NCI-H187 treated with DMSO at 0.1 percent for 48 hours (cell line): ENCODE results near the gene HFE.
"Not testable (repeated sequence)": the region's sequence is repeated elsewhere in the genome, so short reads cannot be mapped to it uniquely, and the experiment has no call there.

ENCODE experiments used
- DNase-seq: peaks from one replicate; lab custom pipeline; 2025; lab: John Stamatoyannopoulos, UW

Gene HFE

DNA sequence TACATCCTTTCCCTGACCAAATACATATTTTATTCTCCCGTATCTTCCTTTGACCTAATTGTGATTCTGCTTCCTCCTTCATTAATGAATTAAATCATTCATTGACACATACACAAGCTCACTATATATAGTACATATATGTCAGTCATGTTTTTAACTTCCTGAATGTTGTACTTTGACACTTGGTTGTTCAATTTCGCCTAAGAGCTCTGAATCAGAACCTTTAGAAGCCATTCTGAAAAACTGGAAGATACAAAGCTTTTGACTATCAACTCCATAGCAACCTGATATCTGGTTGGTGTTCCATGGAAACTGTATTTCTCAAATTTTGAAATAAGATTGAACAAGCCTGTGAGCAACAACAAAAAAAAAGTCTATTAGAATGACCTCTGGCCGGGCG, 27.3 kb upstream of the HFE start:
- DNase-seq: no peak

DNA sequence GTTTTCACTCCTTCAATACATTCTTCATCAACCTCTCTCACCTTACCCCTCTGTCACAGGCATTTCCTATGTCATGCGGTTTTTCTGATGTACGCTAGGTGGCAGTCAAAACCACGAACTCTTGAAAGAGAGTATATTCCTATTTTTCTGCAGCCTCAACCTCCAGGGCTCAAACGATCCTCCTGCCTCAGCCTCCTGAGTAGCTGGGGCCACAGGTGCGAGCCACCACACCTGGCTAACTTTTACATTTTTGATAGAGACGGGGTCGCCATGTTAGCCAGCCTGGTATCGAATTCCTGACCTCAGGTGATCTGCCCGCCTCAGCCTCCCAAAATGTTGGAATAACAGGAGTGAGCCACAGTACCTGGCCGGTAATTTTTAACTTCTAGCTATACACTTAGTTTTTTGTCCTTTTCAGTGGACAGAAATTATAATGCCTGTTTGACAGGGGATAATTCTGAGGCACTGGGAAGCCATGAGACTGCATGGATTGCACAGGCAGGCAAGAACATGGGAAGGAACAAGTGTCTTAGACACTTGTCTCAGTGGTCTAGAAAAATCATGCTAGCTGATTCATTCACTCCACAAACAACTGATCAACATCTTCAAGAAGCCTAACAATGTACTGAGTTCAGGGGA, 22.5 kb upstream of the HFE start:
- DNase-seq: no peak

DNA sequence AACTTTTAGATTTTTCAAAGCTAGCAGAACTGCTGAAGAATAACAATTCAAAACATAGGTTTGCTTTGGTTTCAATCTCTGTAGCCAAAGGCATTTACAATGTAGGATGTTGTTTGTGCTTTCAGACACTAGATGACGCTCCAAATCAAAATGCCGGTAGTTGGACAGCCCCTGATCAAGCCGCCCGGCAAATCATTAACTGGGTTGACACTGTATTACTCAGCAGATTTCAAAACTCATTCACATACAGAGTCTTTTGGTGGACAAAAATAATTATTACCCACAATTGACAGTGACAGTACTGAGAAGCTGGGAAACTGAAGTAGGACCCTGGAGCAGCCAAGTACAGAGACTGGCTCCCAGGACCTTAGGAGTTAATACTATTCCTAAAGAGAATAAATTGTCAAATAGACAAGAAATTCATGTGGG, 21.3 kb upstream of the HFE start:
- no peak for DNase-seq

DNA sequence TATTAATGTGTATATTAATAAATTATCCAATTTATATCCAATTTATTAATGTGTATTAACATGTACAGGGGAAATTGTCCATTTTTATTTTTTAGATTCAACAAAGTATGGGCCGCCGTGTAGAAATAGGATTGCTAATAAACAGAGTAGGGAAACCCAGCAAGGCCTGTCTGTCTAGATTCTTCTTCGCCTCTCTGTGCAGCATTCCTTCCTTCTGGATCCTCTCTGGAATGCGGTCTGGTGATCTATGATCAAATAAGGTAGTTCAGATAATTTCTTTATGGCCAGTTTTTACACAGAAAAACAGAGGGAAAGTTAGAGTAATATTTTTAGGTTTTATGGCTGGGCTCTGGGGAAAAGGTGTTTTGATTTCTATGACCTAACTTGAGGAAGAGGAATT, 19.9 kb upstream of the HFE start:
- DNase-seq: no peak

DNA sequence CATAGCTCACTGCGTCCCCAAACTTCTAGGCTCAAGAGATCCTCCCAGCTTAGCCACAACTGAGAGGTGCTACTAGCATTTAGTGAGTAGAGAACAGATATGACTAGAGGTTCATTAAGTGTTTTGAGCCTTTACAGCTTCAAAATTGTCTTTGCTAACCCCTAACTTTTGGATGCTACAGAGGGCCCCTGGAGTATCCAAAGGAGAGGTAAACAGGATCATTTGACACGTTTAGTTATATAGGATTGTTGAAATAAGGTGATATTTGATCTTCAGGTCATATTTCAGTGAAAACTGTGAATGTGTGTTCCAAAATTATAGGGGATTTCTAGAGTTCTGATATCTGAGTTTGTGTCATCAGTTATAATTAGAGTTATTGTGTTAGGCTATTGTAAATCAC, 19.2 kb upstream of the HFE start:
- no peak for DNase-seq

GRCh38 chr6:26071135-26071534, 16.1 kb upstream of the HFE start:
- DNase-seq: no peak

- DNase-seq: no peak
These were observed 12.0 kb upstream of the HFE start for GRCh38 chr6:26075063-26075717.

GRCh38 chr6:26078066-26078465, 9.2 kb upstream of the HFE start:
- not testable (repeated sequence) for DNase-seq

DNA sequence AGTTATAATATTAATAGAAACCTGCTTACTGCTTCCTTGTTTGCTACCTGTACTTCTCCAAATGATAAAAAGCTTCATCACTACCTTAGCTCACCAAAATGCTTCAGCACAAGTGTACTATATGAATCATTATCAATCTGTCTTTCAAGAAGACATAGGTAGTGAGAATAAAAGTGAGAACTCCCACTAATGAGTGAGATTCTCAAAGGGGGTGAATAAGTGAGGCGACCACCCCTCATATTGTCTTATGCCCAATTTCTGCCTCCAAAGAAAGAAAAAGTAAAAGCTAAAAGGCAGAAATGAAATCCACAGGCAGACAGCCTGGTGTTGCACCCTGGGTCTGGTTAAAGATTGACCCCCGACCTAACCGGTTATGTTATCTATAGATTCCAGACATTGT, 6.1 kb upstream of the HFE start:
- not testable (repeated sequence) for DNase-seq

GRCh38 chr6:26086211-26086610, 1.0 kb upstream of the HFE start:
- no peak for DNase-seq

DNA sequence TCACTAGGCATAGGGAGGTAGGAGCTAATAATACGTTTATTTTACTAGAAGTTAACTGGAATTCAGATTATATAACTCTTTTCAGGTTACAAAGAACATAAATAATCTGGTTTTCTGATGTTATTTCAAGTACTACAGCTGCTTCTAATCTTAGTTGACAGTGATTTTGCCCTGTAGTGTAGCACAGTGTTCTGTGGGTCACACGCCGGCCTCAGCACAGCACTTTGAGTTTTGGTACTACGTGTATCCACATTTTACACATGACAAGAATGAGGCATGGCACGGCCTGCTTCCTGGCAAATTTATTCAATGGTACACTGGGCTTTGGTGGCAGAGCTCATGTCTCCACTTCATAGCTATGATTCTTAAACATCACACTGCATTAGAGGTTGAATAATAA, 1.1 kb downstream of the HFE start:
- no peak for DNase-seq

- no peak for DNase-seq
These were observed 2.0 kb downstream of the HFE start for GRCh38 chr6:26089272-26089671.

- no peak for DNase-seq
These were observed 5.2 kb downstream of the HFE start for GRCh38 chr6:26092443-26092842.

DNA sequence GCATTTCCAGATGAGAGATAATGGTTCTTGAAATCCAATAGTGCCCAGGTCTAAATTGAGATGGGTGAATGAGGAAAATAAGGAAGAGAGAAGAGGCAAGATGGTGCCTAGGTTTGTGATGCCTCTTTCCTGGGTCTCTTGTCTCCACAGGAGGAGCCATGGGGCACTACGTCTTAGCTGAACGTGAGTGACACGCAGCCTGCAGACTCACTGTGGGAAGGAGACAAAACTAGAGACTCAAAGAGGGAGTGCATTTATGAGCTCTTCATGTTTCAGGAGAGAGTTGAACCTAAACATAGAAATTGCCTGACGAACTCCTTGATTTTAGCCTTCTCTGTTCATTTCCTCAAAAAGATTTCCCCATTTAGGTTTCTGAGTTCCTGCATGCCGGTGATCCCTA, 6.8 kb downstream of the HFE start:
- DNase-seq: no peak

DNA sequence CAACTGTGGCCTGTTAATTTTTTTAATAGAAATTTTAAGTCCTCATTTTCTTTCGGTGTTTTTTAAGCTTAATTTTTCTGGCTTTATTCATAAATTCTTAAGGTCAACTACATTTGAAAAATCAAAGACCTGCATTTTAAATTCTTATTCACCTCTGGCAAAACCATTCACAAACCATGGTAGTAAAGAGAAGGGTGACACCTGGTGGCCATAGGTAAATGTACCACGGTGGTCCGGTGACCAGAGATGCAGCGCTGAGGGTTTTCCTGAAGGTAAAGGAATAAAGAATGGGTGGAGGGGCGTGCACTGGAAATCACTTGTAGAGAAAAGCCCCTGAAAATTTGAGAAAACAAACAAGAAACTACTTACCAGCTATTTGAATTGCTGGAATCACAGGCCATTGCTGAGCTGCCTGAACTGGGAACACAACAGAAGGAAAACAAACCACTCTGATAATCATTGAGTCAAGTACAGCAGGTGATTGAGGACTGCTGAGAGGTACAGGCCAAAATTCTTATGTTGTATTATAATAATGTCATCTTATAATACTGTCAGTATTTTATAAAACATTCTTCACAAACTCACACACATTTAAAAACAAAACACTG, 10.1 kb downstream of the HFE start:
- DNase-seq: peak; percentile 34

- no peak for DNase-seq
These were observed 16.0 kb downstream of the HFE start for GRCh38 chr6:26103141-26103769.

GRCh38 chr6:26103770-26104456, 16.7 kb downstream of the HFE start:
- peak; percentile 63 for DNase-seq

- DNase-seq: no peak
These were observed 17.4 kb downstream of the HFE start for GRCh38 chr6:26104457-26105108.

DNA sequence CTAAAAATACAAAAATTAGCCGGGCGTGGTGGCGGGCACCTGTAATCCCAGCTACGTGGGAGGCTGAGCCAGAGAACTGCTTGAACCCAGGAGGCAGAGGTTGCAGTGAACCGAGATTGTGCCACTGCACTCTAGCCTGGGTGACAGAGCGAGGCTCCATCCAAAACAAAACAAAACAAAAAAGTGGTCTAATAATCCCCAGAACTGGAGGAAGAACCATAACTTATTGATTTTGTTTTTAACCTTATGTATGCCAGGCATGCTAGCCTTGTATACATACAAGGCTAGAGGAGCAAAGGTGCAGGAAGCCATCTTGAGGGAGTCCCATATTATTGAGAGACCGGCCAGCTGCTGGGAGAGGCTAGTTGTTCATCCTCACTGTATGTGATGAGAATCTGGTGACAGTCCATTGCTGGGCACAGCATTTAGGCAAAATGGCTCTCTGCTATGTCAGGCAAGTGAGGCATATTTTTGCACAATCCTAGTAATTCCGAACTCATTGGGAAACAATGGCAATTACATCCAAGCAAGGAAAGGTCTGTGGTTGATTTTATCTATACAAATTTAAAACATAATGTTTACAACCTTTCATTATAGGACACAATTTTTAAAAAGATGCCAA, 18.0 kb downstream of the HFE start:
- DNase-seq: no peak

DNA sequence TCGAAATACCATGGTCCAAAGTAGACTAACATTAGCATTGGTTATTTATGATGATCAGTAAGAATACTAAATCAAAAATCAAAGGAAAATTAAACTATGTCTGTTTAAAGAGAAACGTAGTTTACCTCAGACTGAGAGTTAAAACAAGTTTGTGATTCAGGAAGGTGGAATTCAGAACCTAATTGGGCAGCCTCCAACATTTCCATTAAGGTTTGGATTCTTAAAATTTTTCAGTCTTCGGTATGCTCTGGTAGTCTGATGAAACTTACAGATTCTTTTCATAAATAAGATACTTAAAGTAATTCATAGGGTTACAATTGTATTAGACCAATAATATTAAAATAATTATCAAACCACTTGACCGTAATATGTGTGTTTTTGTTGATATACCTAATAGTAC, 18.6 kb downstream of the HFE start:
- no peak for DNase-seq

GRCh38 chr6:26107935-26108334, 20.7 kb downstream of the HFE start:
- DNase-seq: no peak

DNA sequence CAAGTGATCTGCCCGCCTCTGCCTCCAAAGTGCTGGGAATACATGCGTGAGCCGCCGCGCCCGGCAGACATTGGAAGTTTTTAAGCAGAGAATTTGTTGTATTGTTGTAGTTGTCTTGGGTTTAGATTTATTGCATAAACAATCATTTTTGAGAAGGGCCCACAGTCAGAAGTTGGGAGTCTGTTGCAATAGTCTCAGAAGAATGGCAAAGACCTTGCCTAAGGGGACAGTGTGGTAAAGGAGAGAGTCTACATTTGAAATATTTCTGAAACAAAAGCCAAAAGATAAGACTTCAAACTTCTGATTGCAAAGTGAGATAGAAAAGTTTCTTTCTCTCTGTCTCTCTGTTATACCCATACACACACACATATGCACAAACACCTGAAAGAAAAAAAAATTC, 22.5 kb downstream of the HFE start:
- DNase-seq: no peak
